ENCODE data around the gene DDX39B. TPM values are rescaled to one million over a fixed set of nuclear protein-coding genes. Genes with fewer than 3 reads are reported as not detected.
"Not testable (repeated sequence)": the region's sequence is repeated elsewhere in the genome, so short reads cannot be mapped to it uniquely, and the experiment has no call there.

DDX39B gene
- total RNA-seq (2014; rRNA removed; shearing (Covaris generic)), result 856 and 950 TPM in 2 replicates
- 496 and 573 TPM in 2 replicates for polyA plus RNA-seq (2015; cell fraction: cytosol; rRNA removed)
- 1,409 and 1,413 TPM in 2 replicates for polyA plus RNA-seq (2015; cell fraction: nucleus; rRNA removed)

DNA sequence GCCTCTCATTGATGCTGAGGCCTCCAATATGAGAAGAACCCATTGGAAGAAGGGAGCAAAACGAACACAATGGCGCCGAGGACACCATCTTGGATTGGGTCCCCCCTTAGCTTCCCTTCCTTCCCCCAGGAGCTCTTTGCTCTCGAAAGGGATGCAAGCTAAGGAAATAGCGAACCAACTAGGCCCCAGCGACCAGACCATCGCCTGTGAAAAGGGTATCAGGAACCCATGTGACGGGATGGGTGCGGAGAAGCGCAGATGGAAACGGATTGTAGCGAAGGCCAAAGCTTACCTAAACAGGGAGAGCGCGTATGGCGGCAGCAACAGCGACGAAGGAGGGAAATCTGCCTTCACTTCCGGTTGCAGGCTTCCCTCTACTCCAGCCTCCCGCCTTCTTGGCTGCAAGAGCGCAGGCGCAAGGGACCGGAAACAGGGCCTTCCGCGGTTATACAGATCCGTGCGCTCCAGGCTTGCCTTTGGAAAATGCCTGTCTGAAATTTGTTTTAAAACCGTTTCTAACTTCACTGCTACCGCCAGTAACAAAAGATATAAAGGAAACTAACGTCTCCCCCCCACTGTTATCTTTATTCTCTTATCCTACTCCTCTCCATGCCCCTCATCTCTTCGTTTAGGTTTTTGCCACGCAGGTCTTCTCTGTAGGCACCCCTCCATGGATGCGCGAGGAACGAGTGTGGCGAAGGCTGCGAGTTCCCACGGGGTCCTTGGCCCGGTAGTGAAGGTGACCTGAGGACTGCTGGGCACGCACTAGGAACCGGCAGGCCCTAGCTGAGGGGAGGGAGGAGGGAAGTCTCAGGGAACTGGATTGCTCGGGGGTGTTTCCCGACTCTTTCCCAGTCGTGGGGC, at the start of gene DDX39B:
Gene DDX39B, minus strand, starts transcription at position 346 of the 864 bp plus-strand sequence. CDS start 1,471 bp downstream, outside the sequence.
- DNase-seq (ENCODE audit: low read depth), result peak; percentile 94

GRCh38 chr6:31590691-31591090, 48.9 kb upstream of the DDX39B start:
- not testable (repeated sequence) for DNase-seq (ENCODE audit: low read depth)

DNA sequence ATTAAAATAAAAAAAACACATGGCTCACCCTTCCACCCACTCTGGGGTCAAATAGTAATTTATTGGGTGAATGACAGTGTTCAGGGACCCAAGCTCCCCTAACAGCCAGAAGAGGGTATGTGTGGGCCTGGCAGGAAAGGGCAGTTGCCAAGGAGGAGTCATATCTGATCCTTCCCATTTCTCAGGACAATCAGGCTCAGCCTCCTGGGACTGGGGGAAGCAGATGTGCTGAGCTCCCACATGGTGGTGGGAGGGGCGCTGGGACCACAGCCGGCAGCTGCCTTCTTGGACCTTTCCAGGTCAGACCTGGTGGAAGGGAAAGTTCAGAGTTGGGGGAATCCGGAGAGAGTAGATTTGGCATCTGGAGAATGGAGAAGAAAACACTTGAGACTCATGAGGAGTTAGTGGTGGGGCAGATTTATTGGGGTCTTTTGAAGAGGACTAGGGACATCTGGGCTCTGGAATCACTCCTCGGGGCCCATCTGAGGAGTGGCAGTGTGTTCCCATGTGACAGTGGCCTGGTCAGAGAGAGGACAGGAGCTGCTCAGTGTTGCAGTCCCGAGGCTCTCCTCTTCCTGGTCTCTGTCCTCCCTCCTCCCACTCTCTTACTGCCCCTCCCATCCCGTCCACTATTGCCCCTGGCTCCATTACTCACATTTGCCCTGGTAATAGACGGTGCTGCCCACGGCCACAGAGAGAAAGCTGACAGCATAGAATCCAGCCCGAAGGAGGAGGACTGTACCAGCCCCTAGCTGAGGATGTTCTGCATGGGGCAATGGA, 47.3 kb upstream of the DDX39B start:
- no peak for DNase-seq (ENCODE audit: low read depth)

- no peak for DNase-seq (ENCODE audit: low read depth)
Observed at GRCh38 chr6:31587791-31588777, 46.3 kb upstream of the DDX39B start.

DNA sequence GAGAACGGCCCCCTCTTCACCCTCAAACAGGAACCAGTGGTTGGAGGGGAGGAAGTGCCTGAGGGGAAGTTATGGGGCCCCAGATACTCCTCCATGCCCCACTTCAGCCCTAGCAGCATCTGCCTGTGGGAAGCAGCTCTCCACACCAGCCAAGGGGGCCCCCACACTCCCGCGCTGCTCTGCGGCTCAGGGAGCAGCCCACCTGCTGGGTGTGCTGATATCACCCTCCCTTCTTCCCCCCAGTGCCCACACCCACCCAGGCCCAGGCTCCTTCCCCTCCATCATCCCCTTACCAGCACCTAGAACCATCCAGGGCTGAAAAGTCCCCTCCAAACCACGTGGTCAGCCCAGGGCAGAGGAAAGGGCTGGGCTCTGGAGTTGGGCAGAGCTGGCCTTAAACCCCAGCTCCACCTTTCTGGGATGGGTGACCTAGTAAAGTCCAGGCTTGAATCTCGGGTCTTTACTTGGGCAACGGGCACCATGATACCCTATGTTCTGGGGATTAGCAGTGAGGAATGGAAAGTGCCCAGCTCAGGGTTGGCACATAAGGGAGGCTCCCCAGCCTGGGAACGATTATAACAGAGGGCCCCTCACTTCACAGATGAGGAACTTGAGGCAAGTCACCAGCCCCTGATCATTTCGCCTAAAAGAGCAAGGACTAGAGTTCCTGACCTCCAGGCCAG, 44.9 kb upstream of the DDX39B start:
- DNase-seq (ENCODE audit: low read depth), result no peak

- DNase-seq (ENCODE audit: low read depth), result no peak
Observed at GRCh38 chr6:31586008-31586407, 44.2 kb upstream of the DDX39B start, which contains the start of gene LST1. Gene LST1, plus strand, starts transcription at chr6:31586277. Its CDS starts 1,023 bp downstream, at chr6:31587300.

- no peak for DNase-seq (ENCODE audit: low read depth)
Observed at GRCh38 chr6:31585491-31585890, 43.7 kb upstream of the DDX39B start.

DNA sequence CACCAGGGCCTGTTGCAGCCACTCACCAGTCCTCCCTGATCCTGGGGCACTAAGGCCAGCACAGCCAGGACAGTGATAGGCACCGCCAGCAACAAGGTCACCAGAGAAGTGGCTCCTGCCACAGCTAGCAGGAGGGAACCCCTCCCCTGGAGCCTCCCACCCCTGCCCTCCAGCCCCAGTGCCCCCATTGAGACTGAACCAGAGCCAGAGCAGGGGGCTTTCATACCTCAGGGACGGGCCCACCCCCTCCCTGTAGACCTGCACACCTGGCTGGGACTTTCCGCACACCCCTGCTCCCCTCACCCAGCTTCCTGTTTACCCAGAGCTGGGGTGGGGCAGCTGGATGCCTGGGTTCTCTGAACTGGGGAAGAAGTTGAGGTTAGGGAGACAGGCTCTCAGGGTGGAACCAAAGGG, 40.4 kb upstream of the DDX39B start, which contains the start of gene LTB:
Gene LTB, minus strand, starts transcription at position 195 of the 414 bp plus-strand sequence. Its CDS starts 7 bp downstream, at position 188.
- no peak for DNase-seq (ENCODE audit: low read depth)

GRCh38 chr6:31581434-31582229, 39.8 kb upstream of the DDX39B start:
- DNase-seq (ENCODE audit: low read depth), result no peak

GRCh38 chr6:31580807-31581433, 39.1 kb upstream of the DDX39B start:
- DNase-seq (ENCODE audit: low read depth), result peak; percentile 73

- DNase-seq (ENCODE audit: low read depth), result no peak
Observed at GRCh38 chr6:31580438-31580740, 38.6 kb upstream of the DDX39B start.

GRCh38 chr6:31579546-31580437, 38.0 kb upstream of the DDX39B start:
- no peak for DNase-seq (ENCODE audit: low read depth)

DNA sequence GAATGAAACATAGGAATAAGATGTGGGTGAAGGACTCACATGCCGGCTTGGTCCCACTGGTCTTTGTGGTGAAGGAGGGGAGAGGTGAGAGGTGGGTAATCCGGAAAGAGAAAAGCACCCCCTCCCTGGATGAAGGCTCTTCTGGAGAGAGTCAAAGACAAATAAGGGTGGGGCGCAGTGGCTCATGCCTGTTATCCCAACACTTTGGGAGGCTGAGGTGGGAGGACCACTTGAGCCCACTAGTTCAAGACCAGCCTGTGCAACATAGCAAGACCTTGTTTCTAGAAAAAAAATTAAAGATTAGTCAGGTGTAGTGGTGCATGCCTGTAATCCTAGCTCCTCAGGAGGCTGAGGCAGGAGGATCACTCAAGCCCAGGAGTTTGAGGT, 37.3 kb upstream of the DDX39B start:
- DNase-seq (ENCODE audit: low read depth), result no peak

DNA sequence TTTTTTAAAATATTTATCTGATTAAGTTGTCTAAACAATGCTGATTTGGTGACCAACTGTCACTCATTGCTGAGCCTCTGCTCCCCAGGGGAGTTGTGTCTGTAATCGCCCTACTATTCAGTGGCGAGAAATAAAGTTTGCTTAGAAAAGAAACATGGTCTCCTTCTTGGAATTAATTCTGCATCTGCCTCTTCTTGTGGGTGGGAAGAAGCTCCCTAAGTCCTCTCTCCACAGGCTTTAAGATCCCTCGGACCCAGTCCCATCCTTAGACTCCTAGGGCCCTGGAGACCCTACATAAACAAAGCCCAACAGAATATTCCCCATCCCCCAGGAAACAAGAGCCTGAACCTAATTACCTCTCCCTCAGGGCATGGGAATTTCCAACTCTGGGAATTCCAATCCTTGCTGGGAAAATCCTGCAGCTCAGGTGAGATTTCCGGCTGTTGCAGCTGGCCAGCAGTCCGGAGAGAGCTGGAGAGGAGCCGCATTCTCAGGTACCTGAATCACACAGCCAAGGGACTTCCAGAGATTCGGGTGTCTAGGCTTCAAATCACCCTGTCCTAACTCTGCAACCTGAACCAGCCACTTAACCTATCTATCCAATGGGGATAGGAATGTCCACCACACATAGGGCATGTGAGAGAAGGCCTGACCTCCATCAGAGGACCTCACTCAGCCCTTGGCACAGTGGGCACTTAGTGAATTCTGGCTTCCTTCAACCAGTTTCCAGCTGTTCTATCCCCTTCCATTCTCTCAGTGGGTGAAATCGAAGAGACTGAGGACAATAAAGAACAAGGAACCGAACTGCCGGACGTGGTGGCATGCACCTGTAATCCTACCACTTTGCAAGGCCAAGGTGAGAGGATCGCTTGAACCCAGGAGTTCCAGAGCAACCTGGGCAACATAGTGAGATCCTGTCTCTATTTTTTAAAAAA, 36.6 kb upstream of the DDX39B start:
- DNase-seq (ENCODE audit: low read depth), result no peak

GRCh38 chr6:31577579-31577966, 35.8 kb upstream of the DDX39B start:
- no peak for DNase-seq (ENCODE audit: low read depth)

DNA sequence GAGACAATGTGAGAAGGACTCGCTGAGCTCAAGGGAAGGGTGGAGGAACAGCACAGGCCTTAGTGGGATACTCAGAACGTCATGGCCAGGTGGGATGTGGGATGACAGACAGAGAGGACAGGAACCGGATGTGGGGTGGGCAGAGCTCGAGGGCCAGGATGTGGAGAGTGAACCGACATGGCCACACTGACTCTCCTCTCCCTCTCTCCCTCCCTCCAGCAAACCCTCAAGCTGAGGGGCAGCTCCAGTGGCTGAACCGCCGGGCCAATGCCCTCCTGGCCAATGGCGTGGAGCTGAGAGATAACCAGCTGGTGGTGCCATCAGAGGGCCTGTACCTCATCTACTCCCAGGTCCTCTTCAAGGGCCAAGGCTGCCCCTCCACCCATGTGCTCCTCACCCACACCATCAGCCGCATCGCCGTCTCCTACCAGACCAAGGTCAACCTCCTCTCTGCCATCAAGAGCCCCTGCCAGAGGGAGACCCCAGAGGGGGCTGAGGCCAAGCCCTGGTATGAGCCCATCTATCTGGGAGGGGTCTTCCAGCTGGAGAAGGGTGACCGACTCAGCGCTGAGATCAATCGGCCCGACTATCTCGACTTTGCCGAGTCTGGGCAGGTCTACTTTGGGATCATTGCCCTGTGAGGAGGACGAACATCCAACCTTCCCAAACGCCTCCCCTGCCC, 35.2 kb upstream of the DDX39B start:
- DNase-seq (ENCODE audit: low read depth), result peak; percentile 29

Measured in HT1080 (cell line).